Liver (tissue), 9 donors: ENCODE results near the gene LENG1. TPM values are rescaled to one million over a fixed set of nuclear protein-coding genes. Genes with fewer than 3 reads are reported as not detected.

ENCODE experiments used
- DNase-seq: peaks from one replicate; pipeline ENCODE4 v3.0.0-alpha.2; 2017; ENCODE audit warnings: low spot score
- H3K27ac ChIP-seq, 2 donors: one replicate each; pipeline ENCODE4 v1.7.0; 2013; ENCODE audit warnings: inconsistent platforms in 2 of 2, low read length in 2 of 2, control low read depth in 1 of 2, low read depth in 1 of 2, mild to moderate bottlenecking in 1 of 2
- H3K27me3 ChIP-seq, 4 donors: one replicate each; pipeline versions ENCODE4 v1.6.1 to v1.7.0; 2013; ENCODE audit warnings: low read length in 3 of 4, inconsistent platforms in 1 of 4, mild to moderate bottlenecking in 1 of 4, moderate library complexity in 1 of 4; ENCODE audit not compliant: control insufficient read depth in 4 of 4, insufficient read depth in 4 of 4
- H3K36me3 ChIP-seq, 4 donors: one replicate each; pipeline versions ENCODE4 v1.6.1 to v1.7.0; 2013; ENCODE audit warnings: low read length in 3 of 4, mild to moderate bottlenecking in 3 of 4, low read depth in 1 of 4, moderate library complexity in 1 of 4; ENCODE audit not compliant: control insufficient read depth in 4 of 4, insufficient read depth in 3 of 4
- H3K4me1 ChIP-seq, 4 donors: one replicate each; pipeline versions ENCODE4 v1.6.1 to v1.7.0; 2013; ENCODE audit warnings: low read length in 3 of 4, mild to moderate bottlenecking in 3 of 4, moderate library complexity in 1 of 4; ENCODE audit not compliant: control insufficient read depth in 4 of 4, insufficient read depth in 4 of 4
- H3K4me3 ChIP-seq, 3 donors: one replicate each; pipeline versions ENCODE4 v1.6.1 to v1.7.0; 2013; ENCODE audit warnings: low read length in 3 of 3, control low read depth in 1 of 3, low read depth in 1 of 3, mild to moderate bottlenecking in 1 of 3
- H3K9ac ChIP-seq, 2 donors: one replicate each; pipeline ENCODE4 v1.7.0; 2013; ENCODE audit warnings: low read length in 2 of 2, mild to moderate bottlenecking in 2 of 2, moderate library complexity in 2 of 2, control low read depth in 1 of 2, low read depth in 1 of 2
- H3K9me3 ChIP-seq, 4 donors: one replicate each; pipeline versions ENCODE4 v1.6.1 to v1.7.0; 2013; ENCODE audit warnings: low read length in 3 of 4; ENCODE audit not compliant: control insufficient read depth in 4 of 4
- EGR1 ChIP-seq, 2 donors: IDR thresholded peaks; 2 replicates each; pipeline ENCODE4 v1.6.1; 2016 to 2018; ENCODE audit warnings: antibody characterized with exemption in 2 of 2, low read depth in 2 of 2
- FOXA1 ChIP-seq: IDR thresholded peaks from 2 replicates; pipeline ENCODE4 v1.6.1; 2016; ENCODE audit warnings: antibody characterized with exemption
- FOXA2 ChIP-seq: IDR thresholded peaks from 2 replicates; pipeline ENCODE4 v1.6.1; 2016; ENCODE audit warnings: antibody characterized with exemption
- GABPA ChIP-seq, 2 donors: IDR thresholded peaks in 1 of 2; conservative IDR thresholded peaks in 1 of 2; 2 replicates each; pipeline ENCODE4 v1.6.1; 2016; ENCODE audit warnings: antibody characterized with exemption in 2 of 2, mild to moderate bottlenecking in 1 of 2, moderate library complexity in 1 of 2
- HNF4A ChIP-seq, 2 donors: conservative IDR thresholded peaks; 2 replicates each; pipeline ENCODE4 v1.6.1; 2016; ENCODE audit warnings: antibody characterized with exemption in 2 of 2, mild to moderate bottlenecking in 2 of 2
- HNF4G ChIP-seq: IDR thresholded peaks from 2 replicates; pipeline ENCODE4 v1.6.1; 2016; ENCODE audit warnings: antibody characterized with exemption
- JUND ChIP-seq, 2 donors: IDR thresholded peaks; 2 replicates each; pipeline ENCODE4 v1.6.1; 2016; ENCODE audit warnings: antibody characterized with exemption in 2 of 2
- MAX ChIP-seq: IDR thresholded peaks from 2 replicates; pipeline ENCODE4 v1.6.1; 2016; ENCODE audit warnings: antibody characterized with exemption
- NR2F2 ChIP-seq: IDR thresholded peaks from 2 replicates; pipeline ENCODE4 v1.6.1; 2016; ENCODE audit warnings: antibody characterized with exemption
- RAD21 ChIP-seq, 2 donors: IDR thresholded peaks; 2 replicates each; pipeline ENCODE4 v1.6.1; 2016; ENCODE audit warnings: antibody characterized with exemption in 2 of 2, mild to moderate bottlenecking in 2 of 2
- RXRA ChIP-seq, 2 donors: IDR thresholded peaks; 2 replicates each; pipeline ENCODE4 v1.6.1; 2017 to 2018; ENCODE audit warnings: antibody characterized with exemption in 2 of 2, mild to moderate bottlenecking in 1 of 2
- SP1 ChIP-seq: IDR thresholded peaks from 2 replicates; pipeline ENCODE4 v1.6.1; 2018; ENCODE audit warnings: antibody characterized with exemption, mild to moderate bottlenecking
- TAF1 ChIP-seq: conservative IDR thresholded peaks from 2 replicates; pipeline ENCODE4 v1.6.1; 2016; ENCODE audit warnings: antibody characterized with exemption, mild to moderate bottlenecking
- YY1 ChIP-seq: IDR thresholded peaks from 2 replicates; pipeline ENCODE4 v1.6.1; 2016; ENCODE audit warnings: antibody characterized with exemption, mild to moderate bottlenecking
- ZBTB33 ChIP-seq: IDR thresholded peaks from 2 replicates; pipeline ENCODE4 v1.6.1; 2016; ENCODE audit warnings: antibody characterized with exemption
- WGBS: extraction: QIAGEN DNeasy Blood & Tissue Kit; methylation state at CpG from one replicate; pipeline ENCODE4 v1.1.7; 2013; 5-methylcytosine and 5-hydroxymethylcytosine counted together
- polyA plus RNA-seq, 2 donors: library from polyadenylated mRNA; stranded (reverse) in 1 of 2; unstranded in 1 of 2; fragments of 200-250 nt in 1 of 2; fragments of >200 nt in 1 of 2; fragmentation: Nextera tagmentation in 1 of 2; extraction: Ambion mirVana in 1 of 2; gene quantifications; one replicate each; pipeline versions ENCODE4 v1.2.1 to v1.2.3, GENCODE V29; 2013 to 2015
- total RNA-seq, 2 donors: library from RNA; depleted of rRNA; stranded (reverse); fragments of >200 nt; gene quantifications; one replicate each; pipeline ENCODE4 v1.2.3, GENCODE V29; 2014
- TF ChIP-seq, protein P1 (sequence below): IDR thresholded peaks from 2 replicates; pipeline ENCODE4 v1.6.1; 2016; ENCODE audit warnings: antibody characterized with exemption
- TF ChIP-seq, protein P2 (sequence below): IDR thresholded peaks from 2 replicates; pipeline ENCODE4 v1.6.1; 2016; ENCODE audit warnings: antibody characterized with exemption, mild to moderate bottlenecking
- TF ChIP-seq, protein P3 (sequence below): fragments of 150-350 bp; IDR thresholded peaks from 2 replicates; pipeline ENCODE4 v1.5.1; 2017; ENCODE audit warnings: improper control_type of control experiment, low read depth, low read length; ENCODE audit not compliant: missing input control
- donor health status: healthy.
- donor health status: healthy.
- donor health status: healthy.
- donor health status: healthy.
- donor health status: healthy.

Gene LENG1
- total and polyA plus RNA-seq, 4 donors, result 2.6 to 4.4 (median 2.9) TPM

- H3K4me1 ChIP-seq, result no peaks in the 10 kb centered on the region
- WGBS, result 95% methylated on average over 9 of the region's 9 CpGs
These were observed 33.8 kb downstream of the LENG1 start for GRCh38 chr19:54125713-54126112.

More at GRCh38 chr19:54125713-54126112, 33.8 kb downstream of the LENG1 start:
- TF ChIP-seq HNF4A (conservative IDR thresholded peaks at IDR 0.05) (no peak), GABPA (IDR thresholded peaks at IDR 0.05 in 1 of 2, conservative IDR thresholded peaks at IDR 0.05 in 1 of 2) (no peak), HNF4G (no peak), MAX (no peak), JUND (IDR thresholded peaks at IDR 0.05) (no peak), NR2F2 (no peak), YY1 (no peak), EGR1 (IDR thresholded peaks at IDR 0.05; ENCODE audit: low read depth in 2 of 2) (no peak), RXRA (IDR thresholded peaks at IDR 0.05) (no peak), ZBTB33 (no peak), RAD21 (IDR thresholded peaks at IDR 0.05) (no peak), SP1 (no peak), FOXA1 (no peak), FOXA2 (no peak), TAF1 (no peak)
- TF ChIP-seq, protein P1, sequence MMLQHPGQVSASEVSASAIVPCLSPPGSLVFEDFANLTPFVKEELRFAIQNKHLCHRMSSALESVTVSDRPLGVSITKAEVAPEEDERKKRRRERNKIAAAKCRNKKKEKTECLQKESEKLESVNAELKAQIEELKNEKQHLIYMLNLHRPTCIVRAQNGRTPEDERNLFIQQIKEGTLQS, result no peak
- TF ChIP-seq, protein P2, sequence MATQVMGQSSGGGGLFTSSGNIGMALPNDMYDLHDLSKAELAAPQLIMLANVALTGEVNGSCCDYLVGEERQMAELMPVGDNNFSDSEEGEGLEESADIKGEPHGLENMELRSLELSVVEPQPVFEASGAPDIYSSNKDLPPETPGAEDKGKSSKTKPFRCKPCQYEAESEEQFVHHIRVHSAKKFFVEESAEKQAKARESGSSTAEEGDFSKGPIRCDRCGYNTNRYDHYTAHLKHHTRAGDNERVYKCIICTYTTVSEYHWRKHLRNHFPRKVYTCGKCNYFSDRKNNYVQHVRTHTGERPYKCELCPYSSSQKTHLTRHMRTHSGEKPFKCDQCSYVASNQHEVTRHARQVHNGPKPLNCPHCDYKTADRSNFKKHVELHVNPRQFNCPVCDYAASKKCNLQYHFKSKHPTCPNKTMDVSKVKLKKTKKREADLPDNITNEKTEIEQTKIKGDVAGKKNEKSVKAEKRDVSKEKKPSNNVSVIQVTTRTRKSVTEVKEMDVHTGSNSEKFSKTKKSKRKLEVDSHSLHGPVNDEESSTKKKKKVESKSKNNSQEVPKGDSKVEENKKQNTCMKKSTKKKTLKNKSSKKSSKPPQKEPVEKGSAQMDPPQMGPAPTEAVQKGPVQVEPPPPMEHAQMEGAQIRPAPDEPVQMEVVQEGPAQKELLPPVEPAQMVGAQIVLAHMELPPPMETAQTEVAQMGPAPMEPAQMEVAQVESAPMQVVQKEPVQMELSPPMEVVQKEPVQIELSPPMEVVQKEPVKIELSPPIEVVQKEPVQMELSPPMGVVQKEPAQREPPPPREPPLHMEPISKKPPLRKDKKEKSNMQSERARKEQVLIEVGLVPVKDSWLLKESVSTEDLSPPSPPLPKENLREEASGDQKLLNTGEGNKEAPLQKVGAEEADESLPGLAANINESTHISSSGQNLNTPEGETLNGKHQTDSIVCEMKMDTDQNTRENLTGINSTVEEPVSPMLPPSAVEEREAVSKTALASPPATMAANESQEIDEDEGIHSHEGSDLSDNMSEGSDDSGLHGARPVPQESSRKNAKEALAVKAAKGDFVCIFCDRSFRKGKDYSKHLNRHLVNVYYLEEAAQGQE, result no peak
- TF ChIP-seq, protein P3, sequence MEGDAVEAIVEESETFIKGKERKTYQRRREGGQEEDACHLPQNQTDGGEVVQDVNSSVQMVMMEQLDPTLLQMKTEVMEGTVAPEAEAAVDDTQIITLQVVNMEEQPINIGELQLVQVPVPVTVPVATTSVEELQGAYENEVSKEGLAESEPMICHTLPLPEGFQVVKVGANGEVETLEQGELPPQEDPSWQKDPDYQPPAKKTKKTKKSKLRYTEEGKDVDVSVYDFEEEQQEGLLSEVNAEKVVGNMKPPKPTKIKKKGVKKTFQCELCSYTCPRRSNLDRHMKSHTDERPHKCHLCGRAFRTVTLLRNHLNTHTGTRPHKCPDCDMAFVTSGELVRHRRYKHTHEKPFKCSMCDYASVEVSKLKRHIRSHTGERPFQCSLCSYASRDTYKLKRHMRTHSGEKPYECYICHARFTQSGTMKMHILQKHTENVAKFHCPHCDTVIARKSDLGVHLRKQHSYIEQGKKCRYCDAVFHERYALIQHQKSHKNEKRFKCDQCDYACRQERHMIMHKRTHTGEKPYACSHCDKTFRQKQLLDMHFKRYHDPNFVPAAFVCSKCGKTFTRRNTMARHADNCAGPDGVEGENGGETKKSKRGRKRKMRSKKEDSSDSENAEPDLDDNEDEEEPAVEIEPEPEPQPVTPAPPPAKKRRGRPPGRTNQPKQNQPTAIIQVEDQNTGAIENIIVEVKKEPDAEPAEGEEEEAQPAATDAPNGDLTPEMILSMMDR, result no peak
- no peak overlapping the region for H3K4me3 ChIP-seq
- H3K27me3 ChIP-seq, result no peaks in the 10 kb centered on the region
- H3K36me3 ChIP-seq, result peaks cover 11 to 88% (median 34%) of the 10 kb centered on the region in 4 donors
- DNase-seq, result no peak
- H3K9me3 ChIP-seq, result no peaks in the 10 kb centered on the region
- H3K27ac ChIP-seq, result no peak overlapping the region
- no peak overlapping the region for H3K9ac ChIP-seq
